NCI-H345 treated with DMSO at 0.1 percent for 48 hours (cell line): ENCODE data around the gene SLC7A9.
"Not testable (repeated sequence)": the region's sequence is repeated elsewhere in the genome, so short reads cannot be mapped to it uniquely, and the experiment has no call there.

ENCODE experiments used
- DNase-seq: peaks from one replicate; lab custom pipeline; 2025; ENCODE audit not compliant: unreplicated experiment; lab: John Stamatoyannopoulos, UW

The SLC7A9 gene

DNA sequence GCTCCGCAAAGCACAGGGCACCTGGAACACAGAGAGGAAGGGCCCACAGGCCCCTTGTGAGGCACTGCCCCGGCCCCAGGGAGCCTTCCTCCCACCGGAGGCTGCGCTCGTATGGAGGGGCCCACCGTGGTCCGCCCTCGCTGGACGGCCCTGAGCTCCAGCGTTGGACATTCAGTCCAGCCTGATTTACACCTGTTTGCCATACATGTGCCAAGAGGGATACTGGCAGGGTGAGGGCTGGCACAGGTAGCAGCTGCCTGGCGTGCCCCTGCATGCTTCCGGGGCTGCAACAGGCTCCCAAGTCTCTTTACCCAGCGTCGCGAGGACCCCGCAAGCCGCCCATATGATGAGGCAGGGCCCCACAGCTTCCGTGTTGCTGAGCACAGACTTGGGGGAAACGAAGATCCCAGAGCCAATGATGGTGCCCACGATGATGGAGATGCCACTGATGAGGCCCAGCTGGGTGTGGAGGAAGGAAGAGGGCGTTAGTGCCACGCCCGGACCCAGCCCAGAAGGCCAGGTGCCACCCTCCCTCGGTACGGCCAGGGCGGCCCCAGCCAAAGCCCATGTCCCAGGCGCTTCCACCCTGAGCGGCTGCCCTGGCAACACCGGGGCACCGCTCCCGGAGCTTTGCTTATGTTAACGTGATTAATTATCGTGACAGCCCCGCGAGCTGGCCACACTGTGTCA, 5.1 kb downstream of the SLC7A9 start:
- no peak for DNase-seq

DNA sequence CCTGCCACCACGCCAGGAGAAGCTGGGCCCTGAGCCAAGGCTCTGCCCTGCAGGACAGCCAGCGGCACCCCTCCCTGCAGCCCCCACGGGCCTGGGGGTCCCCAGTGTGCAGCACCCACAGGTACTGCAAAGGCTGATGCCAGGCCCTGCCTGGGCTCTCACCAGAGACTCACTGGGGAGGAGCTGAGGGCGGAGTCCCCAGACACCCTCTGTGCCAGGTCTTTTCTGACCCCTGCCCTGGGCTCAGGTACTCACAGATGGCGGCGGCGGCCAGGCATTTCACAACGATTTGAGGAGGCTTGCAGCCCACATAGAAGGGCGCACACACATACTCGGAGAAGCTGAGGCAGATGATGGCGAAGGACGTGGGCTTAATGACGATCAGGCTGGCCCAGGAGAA, 5.7 kb downstream of the SLC7A9 start:
- DNase-seq, result no peak

DNA sequence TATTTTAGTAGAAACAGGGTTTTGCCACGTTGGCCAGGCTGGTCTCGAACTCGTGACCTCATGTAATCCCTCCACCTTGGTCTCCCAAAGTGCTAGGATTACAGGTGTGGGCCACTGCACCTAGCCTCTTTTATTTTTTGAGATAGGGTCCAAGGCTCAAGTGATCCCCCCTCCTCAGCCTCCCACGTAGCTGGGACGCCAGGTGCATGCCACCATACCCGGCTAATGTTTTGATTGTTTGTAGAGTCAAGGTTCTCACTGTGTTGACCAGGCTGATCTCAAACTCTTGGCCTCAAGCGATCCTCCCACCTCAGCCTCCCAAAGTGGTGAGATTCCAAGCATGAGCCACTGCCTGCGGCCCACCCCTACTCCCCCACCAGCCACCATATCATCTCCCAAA, 6.3 kb downstream of the SLC7A9 start:
- DNase-seq, result no peak

DNA sequence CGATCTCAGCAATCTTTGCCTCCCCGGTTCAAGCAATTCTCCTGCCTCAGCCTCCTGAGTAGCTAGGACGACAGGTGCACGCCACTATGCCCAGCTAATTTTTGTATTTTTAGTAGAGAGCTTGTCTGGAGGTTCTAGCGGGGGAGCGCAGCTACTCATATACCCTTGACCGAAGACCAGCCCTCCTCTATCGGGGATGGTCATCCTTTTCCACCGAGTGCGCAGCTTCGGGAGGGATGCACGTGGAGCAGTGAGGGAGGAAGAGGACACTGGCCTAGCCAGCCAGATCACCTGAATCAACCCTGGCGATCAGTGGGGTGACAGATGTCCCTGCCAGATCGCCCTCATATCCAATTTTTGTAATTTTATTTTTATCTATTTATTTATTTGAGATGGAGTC, 6.8 kb downstream of the SLC7A9 start:
- no peak for DNase-seq

DNA sequence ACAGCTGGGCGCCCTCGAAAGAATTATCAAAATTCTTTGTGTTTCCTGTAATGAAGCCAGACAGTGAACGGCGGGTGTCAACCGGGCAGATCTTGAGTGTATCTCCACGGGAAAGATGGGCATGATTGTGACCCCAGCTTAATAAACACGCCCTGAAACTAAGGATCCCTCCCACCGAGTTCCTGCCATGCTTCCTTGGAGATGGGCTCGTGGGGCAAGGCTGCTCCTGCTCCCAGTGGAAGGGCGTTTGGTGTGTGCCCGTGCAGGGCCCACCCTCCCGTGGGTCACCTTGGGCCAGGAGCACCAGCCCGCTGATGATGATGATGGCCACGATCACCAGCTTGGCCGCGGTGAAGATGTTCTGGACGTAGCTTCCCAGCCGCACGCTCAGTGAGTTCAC, 7.4 kb downstream of the SLC7A9 start:
- DNase-seq, result no peak

DNA sequence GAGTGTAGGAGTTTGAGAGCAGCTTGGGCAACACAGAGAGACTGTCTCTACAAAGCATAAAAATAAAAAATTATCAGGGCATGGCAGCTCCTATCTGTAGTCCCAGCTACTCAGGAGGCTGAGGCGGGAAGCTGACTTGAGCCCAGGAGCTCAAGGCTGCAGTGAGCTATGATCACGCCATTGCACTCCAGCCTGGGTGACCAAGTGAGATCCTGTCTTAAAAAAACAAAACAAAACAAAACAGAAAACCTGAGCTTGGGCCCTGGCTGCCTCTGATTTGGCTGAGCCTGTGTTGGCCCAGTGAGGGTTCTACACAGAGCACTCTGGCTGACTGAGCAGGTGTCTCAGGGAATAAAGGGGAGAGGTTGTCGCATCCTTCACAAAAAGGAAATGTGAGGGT, 8.0 kb downstream of the SLC7A9 start:
- no peak for DNase-seq

DNA sequence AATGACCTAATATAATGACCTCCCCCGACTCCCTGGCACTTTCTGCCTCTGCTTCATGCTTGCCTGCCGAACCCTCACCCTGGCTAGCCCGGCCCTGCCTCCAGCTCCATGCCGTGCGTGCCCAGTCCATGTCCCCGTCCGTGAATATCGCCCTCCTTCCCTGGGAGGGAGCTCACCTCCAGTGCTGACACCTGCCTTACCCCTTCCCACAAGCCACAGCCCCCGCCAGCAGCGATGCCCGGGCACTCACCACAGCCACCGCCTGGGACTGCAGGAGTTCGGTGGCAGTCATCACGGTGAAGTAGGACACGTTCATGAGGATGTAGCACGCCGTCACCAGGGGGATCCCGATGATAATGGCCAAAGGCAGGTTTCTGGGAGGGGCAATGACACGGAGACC, 10.0 kb downstream of the SLC7A9 start:
- no peak for DNase-seq

DNA sequence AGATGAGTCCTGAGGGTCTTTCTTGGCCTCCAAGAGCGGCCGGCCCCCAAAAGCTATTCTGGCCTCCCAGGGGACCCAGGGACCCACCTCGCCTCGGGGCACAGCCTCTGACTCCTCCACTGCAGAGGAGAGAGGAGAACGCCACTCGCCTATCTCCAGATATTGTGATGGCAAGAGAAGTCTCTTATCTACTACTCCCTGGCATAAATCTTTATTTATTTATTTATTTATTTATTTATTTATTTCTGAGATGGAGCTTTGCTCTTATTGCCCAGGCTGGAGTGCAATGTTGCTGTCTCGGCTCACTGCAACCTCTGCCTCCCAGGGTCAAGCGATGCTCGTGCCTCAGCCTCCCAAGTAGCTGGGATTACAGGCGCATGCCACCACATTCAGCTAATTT, 11.0 kb downstream of the SLC7A9 start:
- DNase-seq, result no peak

DNA sequence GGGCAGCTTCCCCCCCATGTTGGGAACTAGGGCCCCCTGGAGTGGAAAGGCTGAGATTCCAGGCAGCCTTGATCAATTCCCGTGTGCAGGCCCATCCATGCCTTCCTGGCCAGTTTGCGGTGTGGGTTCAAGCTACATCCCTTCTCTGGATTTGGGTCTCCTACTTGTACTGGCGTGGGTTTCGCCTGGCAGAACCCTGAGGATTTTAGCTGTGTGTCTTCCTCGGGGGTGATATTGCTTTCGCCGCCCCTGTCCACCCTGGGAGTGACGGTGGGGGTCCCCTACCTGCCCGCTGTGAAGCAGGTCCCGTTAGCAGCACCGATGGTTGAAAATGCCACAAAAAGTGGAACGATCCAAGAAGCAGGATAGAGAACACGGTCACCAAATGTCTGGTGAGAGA, 11.4 kb downstream of the SLC7A9 start:
- no peak for DNase-seq

DNA sequence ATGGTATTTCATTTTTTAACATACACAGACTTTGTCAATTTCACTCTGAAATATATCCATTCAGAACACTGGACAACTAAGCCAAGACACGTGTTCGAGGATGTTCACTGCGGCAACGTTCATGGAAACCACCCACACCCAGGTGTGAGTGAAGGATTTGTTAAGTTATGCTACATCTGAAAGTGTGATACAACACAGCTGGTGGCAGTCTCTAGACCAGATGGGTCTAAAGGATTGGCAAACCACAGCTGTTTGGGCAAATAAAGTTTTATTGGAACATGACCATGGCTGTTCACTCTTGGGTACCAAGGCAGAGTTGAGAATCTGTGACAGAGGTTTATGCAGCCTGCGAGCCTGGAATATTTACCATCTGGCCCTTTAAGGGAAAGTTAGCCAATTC, 12.0 kb downstream of the SLC7A9 start:
- no peak for DNase-seq

DNA sequence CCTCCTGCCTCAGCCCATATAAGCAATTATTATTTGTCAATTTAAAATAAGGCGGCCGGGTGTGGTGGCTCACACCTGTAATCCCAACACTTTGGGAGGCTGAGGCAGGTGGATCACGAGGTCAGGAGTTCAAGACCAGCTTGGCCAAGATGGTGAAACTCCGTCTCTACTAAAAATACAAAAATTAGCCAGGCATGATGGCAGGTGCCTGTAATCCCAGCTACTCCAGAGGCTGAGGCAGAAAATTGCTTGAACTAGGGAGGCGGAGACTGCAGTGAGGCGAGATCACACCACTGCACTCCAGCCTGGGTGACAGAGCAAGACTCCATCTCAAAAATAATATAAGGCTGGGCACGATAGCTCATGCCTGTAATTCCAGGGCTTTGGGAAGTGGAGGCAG, 12.7 kb downstream of the SLC7A9 start:
- DNase-seq, result not testable (repeated sequence)

DNA sequence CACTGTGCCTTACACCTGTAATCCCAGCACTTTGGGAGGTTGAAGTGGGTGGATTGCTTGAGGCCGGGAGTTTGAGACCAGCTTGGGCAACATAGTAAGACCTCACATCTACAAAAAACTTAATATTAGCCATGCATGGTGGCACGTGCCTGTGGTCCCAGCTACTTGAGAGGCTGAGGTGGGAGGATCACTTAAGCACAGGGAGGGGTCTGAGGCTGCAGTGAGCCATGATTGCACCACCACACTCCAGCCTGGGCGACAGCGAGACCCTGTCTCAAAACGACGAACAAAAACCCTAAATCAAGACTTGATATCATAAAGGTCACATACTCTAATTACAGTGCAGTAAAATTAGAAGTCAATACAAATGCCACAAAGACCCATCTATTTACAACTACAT, 17.4 kb downstream of the SLC7A9 start:
- no peak for DNase-seq

DNA sequence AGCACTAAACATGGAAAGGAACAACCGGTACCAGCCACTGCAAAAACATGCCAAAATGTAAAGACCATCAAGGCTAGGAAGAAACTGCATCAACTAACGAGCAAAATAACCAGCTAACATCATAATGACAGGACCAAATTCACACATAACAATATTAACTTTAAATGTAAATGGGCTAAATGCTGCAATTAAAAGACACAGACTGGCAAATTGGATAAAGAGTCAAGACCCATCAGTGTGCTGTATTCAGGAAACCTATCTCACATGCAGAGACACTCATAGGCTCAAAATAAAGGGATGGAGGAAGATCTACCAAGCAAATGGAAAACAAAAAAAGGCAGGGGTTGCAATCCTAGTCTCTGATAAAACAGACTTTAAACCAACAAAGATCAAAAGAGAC, 21.5 kb downstream of the SLC7A9 start:
- not testable (repeated sequence) for DNase-seq

DNA sequence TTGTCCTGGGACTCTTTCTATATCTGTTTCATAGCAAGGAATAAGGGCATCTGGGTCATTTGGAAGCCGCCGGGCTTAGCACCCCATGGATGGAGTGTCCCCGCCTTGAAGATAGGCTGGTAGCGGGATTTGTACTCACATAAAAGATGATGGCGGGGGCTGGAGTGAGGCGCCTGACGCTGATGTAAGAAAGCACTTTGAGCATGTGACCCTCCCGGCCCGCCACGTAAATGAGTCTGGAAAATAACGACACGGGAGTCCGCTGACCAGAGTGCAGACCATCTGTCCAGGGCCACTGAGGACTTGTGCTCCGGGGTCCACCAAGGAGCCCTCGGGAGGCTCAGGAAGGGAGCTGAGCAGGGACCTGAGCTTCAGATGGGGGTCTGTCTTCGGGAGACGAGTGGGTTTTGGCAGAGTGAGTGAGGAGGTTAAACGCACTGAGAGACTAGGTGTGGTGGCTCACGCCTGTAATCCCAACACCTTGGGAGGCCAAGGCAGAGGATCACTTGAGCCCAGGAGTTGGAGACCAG, 25.8 kb downstream of the SLC7A9 start:
- no peak for DNase-seq

DNA sequence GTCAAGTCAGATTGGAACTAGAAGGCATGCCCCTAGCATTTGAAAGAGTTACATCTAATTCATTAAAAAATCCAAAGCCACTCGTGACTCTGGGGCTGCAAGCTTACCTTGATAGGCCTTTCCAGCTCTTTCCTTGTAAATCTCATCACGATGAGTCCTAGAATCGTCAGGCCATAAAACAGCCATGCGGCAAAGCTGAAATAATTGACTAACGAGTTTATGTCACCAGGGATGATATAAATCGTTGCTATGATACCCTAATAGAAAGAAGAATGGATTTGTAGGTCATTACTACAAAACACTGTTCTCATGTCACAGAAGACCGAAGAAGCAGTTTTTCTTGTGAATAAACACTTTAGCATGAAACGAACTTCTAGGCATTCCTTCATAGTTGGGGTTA, 27.5 kb downstream of the SLC7A9 start:
- DNase-seq, result no peak

DNA sequence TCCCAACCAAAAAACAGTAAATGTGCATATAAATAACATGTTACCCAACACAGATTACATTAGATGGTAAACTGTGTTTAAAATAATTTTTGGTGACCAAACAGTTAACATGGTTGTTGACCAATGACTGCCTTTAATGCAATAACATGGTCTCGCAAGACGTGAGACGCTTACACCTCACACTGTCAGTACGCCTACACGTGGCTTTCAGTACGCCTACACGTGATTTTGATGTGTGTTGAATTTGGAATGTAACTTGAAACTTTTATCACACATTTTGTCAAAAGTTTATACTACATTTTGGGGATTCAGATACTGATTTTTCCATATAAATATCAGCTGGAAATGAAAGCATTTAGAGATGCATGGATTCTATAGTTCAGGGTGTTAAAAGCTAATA, 32.0 kb downstream of the SLC7A9 start:
- no peak for DNase-seq

DNA sequence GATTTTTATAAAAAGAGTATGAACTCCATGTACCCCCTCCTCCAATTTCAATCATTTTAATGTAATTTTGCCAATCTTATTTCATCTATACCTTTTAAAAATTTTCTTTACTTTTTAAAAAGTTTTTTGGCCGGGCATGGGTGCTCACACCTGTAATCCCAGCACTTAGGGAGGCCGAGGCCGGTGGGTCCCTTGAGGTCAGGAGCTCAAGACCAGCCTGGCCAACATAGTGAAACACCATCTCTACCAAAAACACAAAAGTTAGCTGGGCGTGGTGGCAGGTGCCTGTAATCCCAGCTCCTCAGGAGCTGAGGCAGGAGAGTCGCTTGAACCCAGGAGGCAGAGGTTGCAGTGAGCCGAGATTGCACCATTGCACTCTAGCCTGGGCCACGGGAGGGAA, 36.2 kb downstream of the SLC7A9 start:
- DNase-seq, result not testable (repeated sequence)

DNA sequence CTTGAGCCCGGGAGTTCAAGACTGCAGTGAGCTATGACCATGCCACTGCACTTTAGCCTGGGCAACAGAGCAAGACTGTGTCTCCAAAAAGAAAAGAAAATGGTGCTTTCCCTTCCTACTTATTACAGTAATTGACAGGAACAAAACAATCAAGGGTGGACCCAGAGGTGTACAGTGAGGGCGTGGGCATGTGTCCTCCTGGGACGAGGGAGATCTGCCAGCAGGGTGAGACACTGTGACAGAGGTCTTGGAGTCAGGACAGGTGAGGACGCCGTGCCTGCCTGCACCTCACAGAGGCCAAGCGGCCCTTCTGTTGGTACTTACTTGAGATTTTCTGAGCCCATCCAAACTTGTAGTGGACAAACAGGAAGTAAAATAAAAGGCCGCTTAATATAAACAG, 36.7 kb downstream of the SLC7A9 start:
- not testable (repeated sequence) for DNase-seq

DNA sequence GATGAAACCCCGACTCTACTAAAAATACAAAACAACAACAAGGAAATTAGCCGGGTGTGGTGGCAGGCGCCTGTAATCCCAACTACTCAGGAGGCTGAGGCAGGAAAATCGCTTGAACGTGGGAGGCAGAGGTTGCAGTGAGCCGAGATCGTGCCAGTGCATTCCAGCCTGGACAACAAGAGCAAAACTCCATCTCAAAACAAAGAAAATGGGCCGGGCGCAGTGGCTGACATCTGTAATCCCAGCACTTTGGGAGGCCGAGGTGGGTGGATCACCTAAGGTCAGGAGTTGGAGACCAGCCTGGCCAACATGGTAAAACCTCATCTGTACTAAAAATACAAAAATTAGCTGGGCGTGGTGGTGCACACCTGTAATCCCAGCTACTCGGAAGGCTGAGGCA, 37.5 kb downstream of the SLC7A9 start:
- not testable (repeated sequence) for DNase-seq

DNA sequence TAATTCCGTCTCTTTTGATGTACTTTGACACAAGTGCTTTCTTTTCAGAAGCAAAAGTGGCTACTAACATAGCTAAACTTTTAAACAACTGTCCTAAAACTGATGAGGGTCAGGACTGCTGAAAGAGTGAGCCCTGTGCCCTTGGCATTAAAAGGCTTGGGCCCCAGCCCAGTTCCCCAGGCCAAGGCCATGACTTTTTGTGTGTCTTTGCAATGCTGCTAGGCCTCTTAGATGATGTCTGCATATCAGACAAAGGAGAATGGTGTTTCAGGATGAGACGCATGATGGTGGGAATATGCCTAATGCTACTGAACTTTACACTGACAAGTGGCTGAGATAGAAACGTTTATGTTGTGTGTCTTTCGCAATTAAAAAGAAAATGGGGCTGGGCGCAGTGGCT, 38.0 kb downstream of the SLC7A9 start:
- DNase-seq, result no peak

DNA sequence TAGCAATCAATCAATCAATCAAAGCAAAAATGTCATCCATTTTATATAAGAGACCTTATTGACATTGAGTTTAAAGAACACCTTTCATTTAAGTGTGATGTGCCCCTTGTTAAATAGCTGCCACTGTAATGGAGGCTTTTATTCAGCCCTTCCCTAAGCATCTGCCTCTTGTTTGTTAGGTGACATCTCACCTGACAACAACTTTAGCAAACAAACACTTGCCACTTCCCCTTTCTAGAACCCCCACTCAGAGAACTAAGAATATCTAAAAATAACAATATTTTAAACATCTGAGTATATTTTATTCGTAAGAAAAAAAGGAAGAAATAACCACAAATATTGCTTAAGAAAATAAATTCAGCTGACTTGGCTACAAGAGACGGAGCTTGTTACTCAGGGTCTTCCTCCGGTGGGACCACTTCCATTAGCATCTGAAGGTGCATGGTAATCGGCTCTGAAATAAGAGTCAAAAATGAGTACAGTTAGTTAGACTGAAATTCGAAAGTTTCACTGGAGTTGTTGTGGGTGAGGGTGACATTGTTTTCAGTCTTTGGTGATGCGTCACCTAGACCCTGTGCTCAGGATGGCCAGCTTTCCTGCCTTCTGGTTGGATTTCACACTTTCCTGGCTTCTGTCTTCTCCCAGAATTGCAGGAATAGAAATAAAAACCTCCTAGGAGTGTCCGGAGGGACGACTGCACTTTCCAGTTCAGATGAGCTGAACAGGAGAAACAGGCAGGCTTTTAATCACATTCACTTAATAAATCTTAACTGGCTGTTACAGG, 39.1 kb downstream of the SLC7A9 start:
- DNase-seq, result no peak

DNA sequence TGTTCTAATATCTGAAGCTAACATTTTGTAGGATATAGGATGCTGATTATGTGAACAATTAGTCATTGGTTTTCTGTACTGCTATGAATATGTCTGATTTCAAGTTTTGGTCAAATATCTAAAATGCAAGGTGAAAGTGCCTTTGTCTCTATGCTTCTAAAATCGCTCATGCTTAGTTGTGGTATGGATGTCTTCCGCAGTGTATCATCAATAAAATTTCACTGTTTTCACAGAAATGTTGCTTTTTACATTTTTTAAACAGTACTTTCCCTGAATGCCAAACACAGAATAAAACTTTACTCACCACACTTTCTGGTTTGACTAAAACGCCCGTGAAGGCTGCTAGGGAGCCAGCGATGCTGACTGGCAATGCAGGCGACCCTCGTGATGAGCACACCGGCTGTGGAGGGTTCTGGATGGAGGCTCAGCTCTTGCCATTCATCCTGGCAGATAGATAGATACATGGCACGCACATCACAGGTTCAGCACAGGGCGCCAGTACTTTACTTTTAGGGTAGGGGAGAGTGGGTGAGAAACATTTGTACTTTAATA, 40.1 kb downstream of the SLC7A9 start:
- no peak for DNase-seq
